ENCODE data around the gene ETV7.

DNA sequence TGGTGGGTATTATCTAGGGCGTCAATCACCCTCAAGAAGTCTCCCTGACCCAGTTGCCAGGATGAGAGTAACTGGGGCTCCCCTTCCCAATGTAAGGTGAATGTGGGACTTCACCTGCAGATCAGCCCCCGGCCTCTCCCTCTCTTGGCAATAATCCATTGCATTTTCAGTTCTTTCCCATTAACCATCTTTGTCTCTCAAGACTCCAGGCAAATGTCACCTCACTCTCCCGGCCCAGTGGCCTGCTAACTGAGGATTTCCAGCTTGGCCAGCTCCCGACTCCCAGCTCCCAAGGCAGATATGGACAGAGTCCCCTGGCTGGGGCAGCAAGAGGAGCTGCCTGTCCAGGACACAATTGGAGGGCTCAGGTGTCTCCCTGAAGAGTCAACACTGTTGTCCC, 7.3 kb downstream of the ETV7 start:
- TF ChIP-seq, protein P1, sequence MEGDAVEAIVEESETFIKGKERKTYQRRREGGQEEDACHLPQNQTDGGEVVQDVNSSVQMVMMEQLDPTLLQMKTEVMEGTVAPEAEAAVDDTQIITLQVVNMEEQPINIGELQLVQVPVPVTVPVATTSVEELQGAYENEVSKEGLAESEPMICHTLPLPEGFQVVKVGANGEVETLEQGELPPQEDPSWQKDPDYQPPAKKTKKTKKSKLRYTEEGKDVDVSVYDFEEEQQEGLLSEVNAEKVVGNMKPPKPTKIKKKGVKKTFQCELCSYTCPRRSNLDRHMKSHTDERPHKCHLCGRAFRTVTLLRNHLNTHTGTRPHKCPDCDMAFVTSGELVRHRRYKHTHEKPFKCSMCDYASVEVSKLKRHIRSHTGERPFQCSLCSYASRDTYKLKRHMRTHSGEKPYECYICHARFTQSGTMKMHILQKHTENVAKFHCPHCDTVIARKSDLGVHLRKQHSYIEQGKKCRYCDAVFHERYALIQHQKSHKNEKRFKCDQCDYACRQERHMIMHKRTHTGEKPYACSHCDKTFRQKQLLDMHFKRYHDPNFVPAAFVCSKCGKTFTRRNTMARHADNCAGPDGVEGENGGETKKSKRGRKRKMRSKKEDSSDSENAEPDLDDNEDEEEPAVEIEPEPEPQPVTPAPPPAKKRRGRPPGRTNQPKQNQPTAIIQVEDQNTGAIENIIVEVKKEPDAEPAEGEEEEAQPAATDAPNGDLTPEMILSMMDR (IDR thresholded peaks at IDR 0.05) = no peak
- TF ChIP-seq POLR2A (IDR thresholded peaks at IDR 0.05) = no peak
